ENCODE measurements around the gene RANBP3. TPM values are rescaled to one million over a fixed set of nuclear protein-coding genes. Genes with fewer than 3 reads are reported as not detected.

Gene RANBP3
- total RNA-seq, 1 donor from 2014 or later = 92.1 TPM

- no peak overlapping the region for H3K4me3 Mint-ChIP-seq (ENCODE audit: unreplicated experiment)
- no peaks in the 10 kb centered on the region for H3K36me3 Mint-ChIP-seq (ENCODE audit: unreplicated experiment)
- TF ChIP-seq CTCF (IDR thresholded peaks at IDR 0.05; ENCODE audit: partially characterized antibody, unreplicated experiment) = no peak
- H3K27me3 Mint-ChIP-seq (ENCODE audit: unreplicated experiment) = peaks cover 10% of the 10 kb centered on the region
- peaks cover 2% of the 10 kb centered on the region for H3K4me1 Mint-ChIP-seq (ENCODE audit: low read depth, unreplicated experiment)
- H3K27ac Mint-ChIP-seq (ENCODE audit: unreplicated experiment) = no peak overlapping the region
- peaks cover 2% of the 10 kb centered on the region for H3K9me3 Mint-ChIP-seq (ENCODE audit: unreplicated experiment)
- DNase-seq = no peak
These were observed 34.7 kb upstream of the RANBP3 start for GRCh38 chr19:6012426-6013170.

DNA sequence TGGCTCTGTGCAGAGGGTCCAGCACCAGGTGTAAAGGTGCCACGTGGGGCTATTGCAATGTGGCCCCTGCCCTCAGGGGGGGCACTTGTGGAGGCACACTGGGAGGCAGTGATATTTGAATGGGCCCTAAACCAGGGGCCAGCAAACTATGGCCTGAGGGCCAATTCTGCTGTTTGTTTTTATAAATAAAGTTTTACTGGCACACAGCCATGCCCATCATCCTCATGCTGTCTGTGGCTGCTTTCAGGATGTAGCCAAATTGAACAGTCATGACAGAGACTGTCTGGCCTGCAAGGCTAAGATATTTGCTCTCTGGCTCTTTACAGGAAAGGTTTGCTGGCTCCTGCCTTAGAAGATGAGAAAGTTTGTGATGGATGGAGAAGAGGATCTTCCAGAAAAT, 33.9 kb upstream of the RANBP3 start:
- peaks cover 10% of the 10 kb centered on the region for H3K27me3 Mint-ChIP-seq (ENCODE audit: unreplicated experiment)
- H3K36me3 Mint-ChIP-seq (ENCODE audit: unreplicated experiment) = no peaks in the 10 kb centered on the region

GRCh38 chr19:6011206-6011605, 33.3 kb upstream of the RANBP3 start:
- no peak overlapping the region for H3K4me3 Mint-ChIP-seq (ENCODE audit: unreplicated experiment)
- no peak for TF ChIP-seq CTCF (IDR thresholded peaks at IDR 0.05; ENCODE audit: partially characterized antibody, unreplicated experiment)
- peaks cover 2% of the 10 kb centered on the region for H3K9me3 Mint-ChIP-seq (ENCODE audit: unreplicated experiment)
- DNase-seq = no peak
- H3K27ac Mint-ChIP-seq (ENCODE audit: unreplicated experiment) = no peak overlapping the region
- peaks cover 2% of the 10 kb centered on the region for H3K4me1 Mint-ChIP-seq (ENCODE audit: low read depth, unreplicated experiment)
- no peaks in the 10 kb centered on the region for H3K36me3 Mint-ChIP-seq (ENCODE audit: unreplicated experiment)
- peaks cover 10% of the 10 kb centered on the region for H3K27me3 Mint-ChIP-seq (ENCODE audit: unreplicated experiment)

More for the DNA sequence above, 33.9 kb upstream of the RANBP3 start:
- DNase-seq = no peak
- Mint-ChIP-seq H3K4me3 (ENCODE audit: unreplicated experiment) (no peak overlapping the region), H3K9me3 (ENCODE audit: unreplicated experiment) (peaks cover 2% of the 10 kb centered on the region), H3K27ac (ENCODE audit: unreplicated experiment) (no peak overlapping the region), H3K4me1 (ENCODE audit: low read depth, unreplicated experiment) (peaks cover 2% of the 10 kb centered on the region)
- TF ChIP-seq CTCF (IDR thresholded peaks at IDR 0.05; ENCODE audit: partially characterized antibody, unreplicated experiment) = no peak

DNA sequence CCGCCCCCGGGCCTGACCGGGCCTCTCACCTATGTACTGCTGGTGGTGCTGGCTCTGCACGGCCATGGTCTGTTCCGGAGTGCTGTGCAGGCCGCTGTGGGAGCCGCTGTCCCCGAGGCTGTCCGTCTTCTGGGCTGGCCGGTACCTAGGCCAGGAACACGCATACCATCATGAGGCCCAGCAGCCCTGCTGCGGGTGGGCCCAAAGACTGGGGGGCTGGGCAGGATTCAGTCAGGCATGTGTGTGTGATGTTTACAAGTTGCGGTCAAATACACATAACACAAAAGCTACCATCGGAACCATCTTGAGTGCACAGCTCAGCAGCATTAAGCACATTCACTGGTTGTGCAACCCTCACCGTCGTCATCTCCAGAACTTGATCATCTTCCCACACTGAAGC, 32.2 kb upstream of the RANBP3 start:
- peaks cover 10% of the 10 kb centered on the region for H3K27me3 Mint-ChIP-seq (ENCODE audit: unreplicated experiment)
- H3K9me3 Mint-ChIP-seq (ENCODE audit: unreplicated experiment) = peaks cover 2% of the 10 kb centered on the region
- H3K27ac Mint-ChIP-seq (ENCODE audit: unreplicated experiment) = no peak overlapping the region
- peaks cover 2% of the 10 kb centered on the region for H3K4me1 Mint-ChIP-seq (ENCODE audit: low read depth, unreplicated experiment)
- no peak for TF ChIP-seq CTCF (IDR thresholded peaks at IDR 0.05; ENCODE audit: partially characterized antibody, unreplicated experiment)
- no peak overlapping the region for H3K4me3 Mint-ChIP-seq (ENCODE audit: unreplicated experiment)
- DNase-seq = no peak
- H3K36me3 Mint-ChIP-seq (ENCODE audit: unreplicated experiment) = no peaks in the 10 kb centered on the region

DNA sequence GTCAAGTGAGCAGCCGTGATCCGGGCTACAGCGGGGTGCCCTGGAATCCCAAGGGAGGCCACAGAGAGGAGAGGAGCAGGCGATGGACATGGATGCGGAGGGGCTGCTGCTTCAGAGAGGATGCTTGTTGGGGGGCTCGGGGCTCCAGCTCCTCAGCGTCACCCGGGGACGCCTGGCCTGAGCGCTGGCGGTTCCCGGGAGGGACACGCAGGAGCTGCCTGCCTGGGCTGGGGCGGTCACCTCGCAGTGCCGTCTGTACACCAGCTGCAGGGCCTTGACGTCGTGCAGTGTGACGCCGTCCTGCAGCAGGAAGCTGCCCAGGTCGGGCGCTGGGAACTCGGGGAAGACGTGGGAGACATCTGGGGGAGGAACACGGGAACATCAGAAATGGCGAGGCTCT, 29.9 kb upstream of the RANBP3 start:
- Mint-ChIP-seq H3K4me1 (ENCODE audit: low read depth, unreplicated experiment) (peaks cover 2% of the 10 kb centered on the region), H3K27ac (ENCODE audit: unreplicated experiment) (no peak overlapping the region), H3K9me3 (ENCODE audit: unreplicated experiment) (peaks cover 3% of the 10 kb centered on the region), H3K4me3 (ENCODE audit: unreplicated experiment) (no peak overlapping the region), H3K36me3 (ENCODE audit: unreplicated experiment) (no peaks in the 10 kb centered on the region), H3K27me3 (ENCODE audit: unreplicated experiment) (peaks cover 10% of the 10 kb centered on the region)
- TF ChIP-seq CTCF (IDR thresholded peaks at IDR 0.05; ENCODE audit: partially characterized antibody, unreplicated experiment) = no peak
- DNase-seq = no peak

Measured in glutamatergic neuron (in vitro differentiated cells).